AG08395 (cell line): Measurements from ENCODE around the gene RFTN1.

Experiments used
- DNase-seq: peaks from one replicate; pipeline ENCODE4 v3.0.0; 2012; ENCODE audit warnings: mixed read lengths, low spot score

RFTN1 gene

DNA sequence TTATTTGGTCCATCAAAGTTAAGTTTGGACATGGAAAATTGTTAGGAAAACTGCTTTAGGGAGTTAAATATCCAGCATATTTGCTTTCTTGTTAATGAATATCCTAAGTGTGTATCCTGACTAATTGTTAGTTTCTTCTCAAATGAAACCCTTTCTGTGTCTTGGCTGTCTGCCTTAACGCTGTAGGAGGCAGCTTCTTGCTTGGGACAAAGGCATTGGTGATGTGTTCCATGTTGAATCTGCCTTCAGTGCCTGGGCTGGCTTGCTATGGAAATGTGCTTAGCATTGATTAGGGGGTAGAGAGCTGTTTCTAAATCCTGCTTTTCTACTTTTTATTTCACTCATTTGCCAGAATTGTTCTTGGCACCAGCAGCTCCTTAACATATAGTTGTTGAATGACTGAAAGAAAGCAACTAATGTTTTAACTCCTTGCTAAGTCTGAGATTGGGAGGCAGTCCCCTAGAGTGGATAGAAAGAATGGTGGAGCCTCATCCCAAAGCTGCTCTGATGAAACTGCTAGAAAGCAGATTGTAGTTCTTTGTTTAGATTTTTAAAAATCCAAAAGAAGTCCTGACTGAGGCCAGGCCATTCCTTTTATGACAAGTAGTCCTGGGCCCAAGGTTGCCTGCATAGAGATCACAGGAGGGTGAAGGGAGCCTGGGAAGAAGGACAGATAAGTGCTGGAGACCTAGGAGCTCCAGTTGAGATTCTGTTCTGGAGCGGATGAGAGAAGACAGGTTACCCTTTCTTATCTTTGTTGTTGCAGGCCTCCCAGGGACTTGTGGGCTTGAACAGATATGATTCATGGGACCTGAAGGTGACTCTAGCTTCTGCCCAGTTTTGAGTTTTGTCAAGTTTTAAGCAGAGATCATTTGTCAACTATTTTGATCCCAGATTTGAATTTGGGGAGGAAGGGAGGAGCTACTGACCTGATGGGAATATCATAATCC is 209.2 kb downstream of the RFTN1 start:
- no peak for DNase-seq

DNA sequence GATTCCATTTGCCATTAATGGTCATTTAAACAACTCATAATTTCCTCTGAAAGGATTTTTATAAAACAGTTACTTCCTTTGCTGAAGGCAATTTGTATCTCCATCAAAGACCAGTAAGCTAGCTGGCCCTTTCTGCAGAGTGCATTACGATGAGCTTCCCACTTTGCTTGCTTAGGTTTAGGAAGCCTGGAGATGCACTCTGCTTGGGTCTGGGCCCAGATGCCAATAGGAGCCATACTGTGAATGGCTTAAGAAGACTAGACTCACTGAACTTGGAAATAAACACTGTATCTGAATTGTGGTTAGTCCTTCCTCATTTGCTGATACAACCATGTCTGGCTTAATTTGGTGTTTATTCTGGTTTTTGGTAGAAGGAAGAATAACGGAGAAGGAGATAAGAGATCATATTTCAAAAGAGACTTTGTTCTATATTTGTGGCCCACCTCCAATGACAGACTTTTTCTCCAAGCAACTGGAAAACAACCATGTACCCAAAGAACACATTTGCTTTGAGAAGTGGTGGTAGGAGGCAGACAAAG is 210.4 kb downstream of the RFTN1 start:
- no peak for DNase-seq

DNA sequence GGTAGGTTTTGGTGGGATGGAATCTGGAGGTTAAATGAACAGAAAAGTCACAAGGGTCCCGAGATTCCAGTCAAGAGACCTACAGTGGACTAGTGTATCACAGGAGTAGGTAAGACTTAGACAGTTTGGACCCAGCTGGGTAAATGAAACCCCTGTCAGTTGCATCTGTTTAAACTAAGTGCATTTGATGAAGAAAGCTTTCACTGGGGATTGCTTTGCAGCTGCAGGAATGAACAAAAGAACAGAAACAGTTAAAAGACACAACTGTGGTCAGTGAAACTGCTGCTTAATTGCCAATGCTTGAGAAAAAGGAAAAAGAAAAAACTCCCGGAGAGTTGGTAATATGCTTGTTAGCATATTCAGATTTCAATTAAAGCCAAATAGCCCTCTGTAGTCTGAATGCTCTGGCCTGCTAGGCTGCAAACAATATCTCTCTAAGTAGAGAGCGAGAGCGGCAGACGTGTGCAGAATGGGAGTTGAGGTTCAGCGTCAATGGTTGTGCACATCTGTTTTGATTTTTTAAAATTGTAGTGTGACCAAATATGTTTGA is 211.3 kb downstream of the RFTN1 start:
- no peak for DNase-seq

DNA sequence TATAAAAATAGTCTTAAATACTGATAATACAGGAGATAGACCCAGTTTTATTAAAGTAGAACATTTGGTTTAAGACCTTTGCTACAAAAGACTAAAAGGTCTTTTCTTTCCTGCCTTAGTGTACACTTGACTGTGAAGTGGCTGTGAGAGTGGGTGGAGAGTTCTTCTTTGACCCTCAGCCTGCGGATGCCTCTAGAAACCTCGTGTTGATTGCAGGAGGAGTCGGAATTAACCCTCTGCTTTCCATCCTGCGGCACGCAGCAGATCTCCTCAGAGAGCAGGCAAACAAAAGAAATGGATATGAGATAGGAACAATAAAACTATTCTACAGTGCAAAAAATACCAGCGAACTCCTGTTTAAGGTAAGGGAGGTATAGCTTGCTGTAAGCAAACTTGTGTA is 212.0 kb downstream of the RFTN1 start:
- no peak for DNase-seq

DNA sequence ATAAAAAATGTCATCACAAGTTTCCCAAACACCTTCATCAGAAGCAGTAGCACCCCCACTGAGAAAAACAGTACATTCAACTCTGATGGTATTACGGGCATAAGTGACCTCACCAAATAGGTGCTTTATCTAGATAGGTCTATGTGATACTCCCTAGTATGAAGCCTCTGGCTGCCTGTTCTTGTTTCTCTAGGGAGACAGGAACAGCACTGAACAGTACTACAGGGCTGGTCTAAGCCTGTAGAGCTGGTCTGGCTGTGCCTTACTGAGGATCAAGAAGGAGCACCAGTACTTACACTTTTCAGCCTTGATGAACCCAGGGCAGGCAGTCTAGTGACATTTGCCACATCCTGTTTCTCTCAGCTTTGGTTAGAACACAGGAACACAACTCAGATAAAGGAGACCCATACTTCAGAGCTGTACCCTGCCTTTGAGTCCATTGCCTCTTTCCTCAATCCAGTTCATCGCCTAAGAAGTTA is 212.6 kb downstream of the RFTN1 start:
- no peak for DNase-seq

DNA sequence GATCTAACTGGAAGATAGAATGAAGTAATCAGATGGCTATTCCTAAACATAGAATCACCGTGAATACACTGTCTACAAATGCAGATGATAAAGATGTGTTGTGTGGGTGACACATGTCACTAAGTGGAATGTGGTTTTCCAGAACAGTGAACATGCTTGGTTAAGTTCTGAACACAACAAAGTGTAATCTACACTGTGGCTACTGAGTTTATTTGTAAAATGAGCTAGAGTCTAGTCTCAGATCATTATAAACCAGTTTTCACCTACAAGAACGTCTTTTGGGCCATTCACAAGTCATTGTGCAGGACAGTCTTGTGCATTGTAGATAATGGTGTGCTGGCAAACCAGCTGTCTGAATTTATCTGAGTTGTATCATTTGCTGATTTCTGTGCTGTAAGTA is 213.2 kb downstream of the RFTN1 start:
- DNase-seq, result no peak

DNA sequence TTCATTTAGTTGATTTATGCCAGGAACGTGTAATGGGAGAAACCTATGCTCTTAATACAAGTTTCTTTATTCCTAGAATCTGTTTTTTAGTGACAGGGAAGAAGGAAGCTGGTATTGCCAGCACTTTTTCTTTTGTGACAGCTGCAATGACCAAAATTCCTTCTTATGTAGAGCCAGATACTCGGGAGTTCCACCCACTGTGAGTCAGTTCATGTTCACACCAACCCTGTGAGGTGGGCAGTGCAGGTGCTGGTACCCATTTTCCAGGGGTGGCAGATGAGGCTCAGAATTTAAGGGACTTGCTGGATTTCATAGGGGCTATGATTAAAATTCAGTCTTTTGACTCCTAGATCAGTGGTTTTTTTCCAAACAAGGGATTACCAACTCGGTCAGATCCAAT is 213.8 kb downstream of the RFTN1 start:
- no peak for DNase-seq

DNA sequence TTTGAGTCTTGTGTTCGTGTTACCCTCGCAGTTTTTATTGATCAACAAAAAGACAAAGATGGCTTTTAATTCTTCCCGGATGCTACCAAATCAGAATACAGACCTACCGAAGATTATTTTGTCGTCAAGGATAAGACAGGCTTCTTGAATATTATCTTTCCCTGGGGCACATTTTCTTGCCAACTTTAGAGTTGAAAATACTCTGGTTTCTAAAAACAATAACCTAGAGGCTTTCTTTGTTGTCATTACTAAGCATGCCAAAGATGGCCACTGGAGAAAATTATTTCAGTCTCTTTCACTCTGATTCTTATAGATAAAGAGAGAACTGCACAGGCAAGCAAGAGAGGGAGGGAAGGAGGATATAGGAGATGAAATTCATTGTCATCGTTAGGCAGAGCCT is 214.6 kb downstream of the RFTN1 start:
- DNase-seq, result no peak

DNA sequence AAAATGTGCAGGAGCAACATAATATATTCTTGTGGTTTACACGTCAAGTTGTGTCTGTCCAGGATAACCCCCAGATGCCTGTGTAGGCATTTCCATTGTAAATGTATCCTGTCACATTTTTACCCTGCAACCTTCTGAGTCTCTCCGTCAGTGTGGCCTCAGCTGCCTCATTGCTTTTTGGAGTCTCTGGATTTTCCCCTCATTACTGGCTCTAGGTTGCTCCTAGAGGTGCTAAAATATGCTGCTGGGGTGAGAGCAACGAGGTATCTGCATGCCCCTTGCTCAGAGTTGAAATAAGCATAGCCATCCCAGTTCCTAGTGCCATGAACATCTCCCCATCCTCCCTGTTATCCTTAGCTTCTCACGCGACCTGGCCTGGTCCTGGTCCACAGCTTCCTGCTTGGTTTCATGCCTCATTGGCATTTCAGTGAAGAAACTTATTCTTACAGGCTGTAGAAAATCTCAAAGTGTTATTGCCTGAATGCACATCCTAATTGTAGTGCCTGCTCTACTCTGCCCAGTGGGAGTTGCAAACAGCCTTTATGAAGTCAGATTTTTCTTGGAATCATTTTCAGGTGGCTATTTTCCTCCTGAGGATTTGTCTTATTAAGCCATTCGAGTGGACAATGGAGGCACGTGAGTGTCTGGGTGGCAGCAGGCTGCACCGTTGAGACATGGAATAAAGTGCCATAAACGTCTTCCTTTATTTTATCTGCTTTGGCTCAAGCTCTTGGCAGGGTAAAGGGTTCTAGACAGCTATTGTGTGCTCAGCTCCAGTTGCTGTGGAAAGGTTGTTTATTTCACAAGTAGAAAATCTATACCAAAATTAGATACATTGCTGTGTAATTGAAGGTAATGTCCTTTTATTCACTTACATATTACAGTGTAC is 215.3 kb downstream of the RFTN1 start:
- DNase-seq, result no peak

DNA sequence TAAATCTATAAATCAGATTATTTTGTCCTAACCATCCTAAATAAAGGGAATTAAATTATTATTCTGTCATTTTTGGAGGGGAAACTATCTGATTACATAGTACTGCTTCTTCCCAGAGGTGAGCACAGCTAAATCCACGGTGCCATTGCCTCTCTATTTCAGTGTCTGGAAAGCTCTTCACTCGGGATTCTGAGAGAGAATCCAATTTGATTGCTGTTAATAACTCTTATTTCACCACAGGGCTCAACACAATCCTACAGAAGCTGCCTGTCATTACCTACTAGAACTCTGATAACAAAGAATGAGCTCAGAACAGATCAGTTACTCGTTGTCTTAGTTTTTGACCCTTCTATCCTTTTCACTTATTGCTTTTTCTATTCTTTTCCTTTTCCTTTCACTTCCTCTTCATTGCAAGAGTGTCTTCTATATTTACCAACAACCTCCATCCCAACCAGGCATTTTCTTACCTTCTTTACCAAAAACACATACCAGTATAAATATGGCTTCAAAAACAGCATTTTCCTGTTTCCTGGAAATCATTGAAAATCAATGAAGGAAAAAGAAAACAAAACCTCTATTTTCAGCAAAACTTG is 218.1 kb downstream of the RFTN1 start:
- no peak for DNase-seq

DNA sequence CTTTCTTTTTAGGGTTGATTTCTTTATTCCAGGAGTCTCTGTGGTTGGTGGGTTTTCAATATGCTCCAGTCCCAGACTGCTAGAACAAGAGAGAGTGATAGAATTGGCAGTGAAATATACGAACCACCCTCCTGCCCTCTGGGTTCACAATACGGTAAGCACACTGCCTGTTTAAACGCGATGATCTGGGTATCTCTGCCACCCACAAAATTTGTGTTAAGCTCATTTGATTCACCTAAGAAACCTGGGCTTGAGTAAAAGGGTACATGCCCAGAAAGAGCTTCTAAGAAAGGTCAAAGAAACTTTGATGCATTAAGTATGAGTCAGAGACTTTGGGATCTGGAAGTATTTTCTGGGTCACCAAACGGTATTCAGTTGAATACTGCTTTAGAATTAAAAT is 218.7 kb downstream of the RFTN1 start:
- DNase-seq, result no peak

DNA sequence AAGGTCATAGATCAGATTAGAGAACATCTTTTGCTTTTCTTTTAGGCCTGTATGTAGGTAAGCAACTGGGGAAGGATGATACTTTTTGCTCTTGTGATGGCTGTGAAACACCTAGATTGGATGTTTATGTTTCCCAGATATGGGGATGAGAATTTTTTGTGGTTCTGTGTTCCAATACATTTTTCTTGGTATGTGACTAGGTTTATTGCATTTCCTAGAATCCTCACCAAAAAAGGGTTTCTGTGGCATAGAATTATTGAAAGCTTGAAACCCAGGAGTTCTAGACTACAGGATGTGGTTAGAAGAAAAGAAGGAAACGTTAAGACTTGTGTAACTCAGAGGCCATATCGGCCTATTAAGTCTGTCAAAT is 222.7 kb downstream of the RFTN1 start:
- no peak for DNase-seq

DNA sequence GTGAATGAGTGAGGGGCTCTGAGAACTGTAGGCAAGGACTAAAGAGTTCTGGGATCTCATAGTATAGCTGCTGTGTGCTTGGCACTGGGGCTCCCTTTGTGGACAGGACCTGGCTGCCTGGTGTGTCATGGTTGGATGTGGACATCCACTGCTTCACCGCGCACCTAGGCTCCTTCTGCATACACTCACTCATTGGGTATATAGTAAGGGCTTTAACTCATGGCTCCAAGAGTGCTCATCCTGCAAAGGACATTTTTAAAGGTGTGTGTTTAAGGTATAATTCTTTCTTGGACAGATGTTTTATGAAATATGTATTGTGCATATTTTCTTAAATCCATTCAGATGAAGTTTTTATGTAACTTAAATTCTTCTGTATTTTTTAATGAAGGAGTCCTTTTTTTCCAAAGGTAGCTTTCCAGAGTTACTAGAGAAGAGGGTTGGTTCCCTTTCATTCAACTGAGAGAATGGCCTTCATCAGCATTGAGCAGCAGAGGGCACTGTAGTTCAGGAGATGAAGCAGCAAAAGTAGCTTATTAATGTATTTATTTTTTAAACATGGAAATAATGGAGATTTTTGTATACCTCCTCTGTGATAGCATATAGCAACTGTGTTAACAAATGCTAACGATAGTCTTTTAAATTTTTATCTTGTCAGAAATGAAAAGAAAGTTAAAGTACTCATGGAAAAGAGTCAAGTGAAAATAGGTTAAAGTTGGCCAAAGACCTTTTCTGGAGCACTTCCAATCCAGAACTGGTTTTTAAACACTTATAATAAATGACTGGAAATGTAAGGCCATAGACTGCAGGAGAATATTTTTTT is 223.3 kb downstream of the RFTN1 start:
- peak; percentile 60 for DNase-seq

DNA sequence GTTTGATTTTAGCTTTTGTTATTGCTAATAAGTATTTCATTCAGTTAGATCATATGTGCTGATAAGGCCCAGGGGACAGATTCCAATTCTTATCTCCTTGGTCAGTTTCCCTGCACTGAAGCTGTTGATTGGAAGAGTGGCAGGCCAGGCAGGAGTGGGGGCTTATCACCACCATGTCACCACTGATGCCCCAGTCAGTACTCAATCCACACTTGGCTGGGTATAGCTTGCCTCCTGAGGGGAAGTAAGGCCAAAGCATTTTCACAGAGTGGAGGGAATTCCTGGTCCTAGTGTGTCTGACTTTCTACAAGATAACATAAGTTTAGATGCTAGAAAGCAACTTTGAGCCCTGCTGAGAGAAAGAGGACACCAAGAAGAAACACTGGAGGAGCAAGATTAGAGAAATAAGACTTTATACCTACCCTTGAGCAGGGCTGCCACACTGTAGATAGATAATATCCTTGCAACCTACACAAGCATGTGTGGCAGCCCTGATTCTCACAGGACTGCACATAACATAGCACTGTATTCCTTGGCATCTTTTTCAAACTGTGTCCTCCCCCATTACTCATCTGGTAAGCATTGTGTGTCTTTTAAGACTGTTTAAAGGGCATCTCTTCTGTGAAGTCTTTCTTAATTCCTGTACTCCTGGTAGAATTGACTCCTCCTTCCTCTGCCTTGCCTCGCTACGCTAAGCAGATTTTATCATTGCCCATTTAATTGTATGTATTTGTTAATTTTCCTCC is 224.2 kb downstream of the RFTN1 start:
- DNase-seq, result peak; percentile 18

DNA sequence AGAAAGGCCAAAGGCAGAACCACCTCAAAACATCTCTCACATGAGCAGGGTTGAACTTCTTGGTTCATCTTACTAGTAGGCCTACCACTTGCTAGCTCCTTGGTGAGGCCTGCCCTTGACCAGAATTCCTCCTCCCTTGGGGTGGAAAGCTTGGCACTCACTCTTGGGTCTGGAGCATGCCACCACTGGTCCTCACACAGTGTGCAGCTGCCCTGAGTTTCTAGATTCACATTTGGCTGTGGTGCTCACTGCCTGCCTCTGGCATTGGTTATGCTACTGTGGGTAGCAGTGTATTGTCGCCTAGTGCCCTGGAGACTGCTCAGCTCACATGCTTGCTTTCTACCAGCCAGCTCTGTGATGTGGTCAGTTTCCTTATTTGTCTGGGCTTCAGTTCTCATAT is 224.8 kb downstream of the RFTN1 start:
- DNase-seq, result no peak

DNA sequence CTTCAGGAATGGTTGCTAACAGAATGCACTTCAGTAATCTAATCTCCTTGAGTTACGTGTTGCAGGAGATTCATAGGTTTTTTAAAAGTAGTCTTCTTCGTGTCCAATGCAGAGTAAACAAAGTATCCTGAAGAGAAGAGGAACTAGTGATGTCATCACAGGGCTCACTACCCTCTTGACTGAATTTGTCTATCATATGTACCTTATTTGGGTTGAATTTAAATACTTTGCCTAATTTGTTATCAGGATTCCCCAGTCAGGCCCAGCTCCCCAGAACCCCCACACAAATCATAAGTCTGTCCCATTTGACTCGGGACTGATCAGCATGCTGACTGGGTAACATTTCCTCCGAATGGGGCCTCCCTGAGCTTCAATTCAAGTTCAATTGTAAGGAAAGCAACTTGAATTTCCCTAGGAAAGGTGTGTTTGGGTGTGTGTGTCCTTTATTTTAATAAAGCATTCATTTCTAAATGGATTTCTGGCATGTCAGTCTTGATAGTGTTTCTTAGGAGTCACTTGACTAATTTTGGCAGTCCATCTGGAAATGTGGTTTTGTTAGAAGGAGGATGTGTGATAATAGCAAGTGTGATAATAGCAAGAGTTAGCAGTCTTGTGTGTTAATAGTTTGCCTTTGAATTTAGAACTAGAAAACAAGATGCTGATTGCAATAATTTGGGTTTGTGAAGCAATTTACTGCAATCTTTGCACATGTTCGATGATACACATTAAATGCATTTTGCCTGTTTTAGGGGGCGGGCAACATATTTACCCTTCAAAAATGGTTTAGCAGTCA is 226.6 kb downstream of the RFTN1 start:
- DNase-seq, result no peak

DNA sequence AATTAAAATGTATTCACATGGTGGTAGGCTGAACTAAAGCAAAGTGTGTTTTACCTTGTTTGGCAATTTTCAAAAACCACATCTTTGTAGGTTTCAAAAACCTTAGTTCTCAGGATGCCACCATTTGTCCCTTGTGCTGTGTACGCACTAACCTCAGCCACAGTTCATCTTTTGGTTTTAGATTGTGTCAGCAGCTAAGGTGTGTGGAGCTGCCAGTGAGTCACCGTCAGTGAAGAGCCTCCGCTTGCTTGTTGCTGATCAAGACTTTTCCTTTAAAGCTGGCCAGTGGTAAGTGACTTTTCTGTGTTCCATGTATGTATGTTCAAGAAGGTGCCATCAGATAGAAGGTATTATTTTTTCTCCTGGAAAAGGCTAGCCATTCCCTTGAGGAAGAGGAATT is 227.3 kb downstream of the RFTN1 start:
- DNase-seq, result no peak

DNA sequence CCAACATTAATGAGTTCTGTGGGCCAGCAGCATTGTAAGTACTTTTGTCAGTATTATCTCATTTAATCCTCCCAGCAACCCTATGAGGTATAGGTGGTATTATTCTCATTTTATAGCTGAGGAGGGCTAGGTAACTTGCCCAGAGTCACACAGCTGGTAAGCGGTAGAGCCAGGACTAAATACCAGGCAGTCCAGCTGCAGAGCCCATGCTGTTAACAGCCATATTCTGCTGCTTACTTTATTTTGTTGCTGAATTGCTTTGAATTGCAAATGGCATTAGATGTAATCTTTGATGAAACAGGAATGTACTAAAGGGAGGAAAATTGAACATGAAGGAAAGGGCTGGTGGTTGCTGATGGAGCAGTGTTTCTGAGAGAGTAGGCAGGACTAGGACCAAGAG is 228.9 kb downstream of the RFTN1 start:
- no peak for DNase-seq

DNA sequence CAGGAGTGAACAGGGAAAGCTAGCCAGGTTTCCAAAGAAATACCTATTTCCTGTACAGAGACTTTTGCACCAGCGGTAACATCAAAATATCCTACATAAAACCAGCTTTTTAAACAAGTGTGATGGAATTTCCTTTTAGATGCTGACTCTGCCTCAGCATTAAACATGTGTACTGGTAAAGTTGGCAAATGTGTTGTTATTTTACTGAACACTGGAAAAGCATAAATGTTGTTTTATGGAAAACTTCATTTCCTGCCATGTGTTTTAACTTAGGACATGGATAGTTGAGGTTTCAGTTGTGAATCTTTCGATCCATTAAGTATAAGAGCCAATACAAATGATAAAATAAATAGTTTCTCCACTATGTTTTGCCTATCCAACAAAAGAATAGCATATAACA is 232.8 kb downstream of the RFTN1 start:
- DNase-seq, result no peak
